Fibroblast of lung (primary cell): ENCODE results near the gene CST7. TPM values are rescaled to one million over a fixed set of nuclear protein-coding genes. Genes with fewer than 3 reads are reported as not detected.
A peak's percentile ranks its signal among the peaks of the same experiment; 100 is the strongest.

Source experiments
- DNase-seq, 2 donors: peaks; one replicate each; pipeline versions ENCODE4 v3.0.0 to v3.0.0-alpha.2; 2010; ENCODE audit warnings: low read depth in 2 of 2
- H2AFZ ChIP-seq: 2 replicates; pipeline ENCODE4 v1.5.1; 2012; ENCODE audit warnings: low read length, control low read depth, inconsistent platforms
- H3K27ac ChIP-seq: 2 replicates; pipeline ENCODE4 v1.5.1; 2011; ENCODE audit warnings: low read length, control low read depth; ENCODE audit not compliant: insufficient read depth
- H3K27me3 ChIP-seq: 2 replicates; pipeline ENCODE4 v1.5.1; 2011; ENCODE audit warnings: mild to moderate bottlenecking, low read length; ENCODE audit not compliant: control insufficient read depth, insufficient read depth
- H3K36me3 ChIP-seq: 2 replicates; pipeline ENCODE4 v1.5.1; 2011; ENCODE audit warnings: low read length; ENCODE audit not compliant: control insufficient read depth, insufficient read depth
- H3K4me1 ChIP-seq: 2 replicates; pipeline ENCODE4 v1.5.1; 2011; ENCODE audit warnings: low read length; ENCODE audit not compliant: control insufficient read depth, insufficient read depth; ENCODE audit errors: extremely low read depth
- H3K4me2 ChIP-seq: 2 replicates; pipeline ENCODE4 v1.5.1; 2011; ENCODE audit warnings: low read length, control low read depth; ENCODE audit not compliant: insufficient read depth; ENCODE audit errors: extremely low read depth
- H3K4me3 ChIP-seq, 4 experiments: fragments of 200-600 bp in 1 of 4; sonication (generic) in 1 of 4; replicated peaks in 1 of 4; 2 replicates each; pipeline ENCODE4 v1.5.1; 2011 to 2016; ENCODE audit warnings: low read length in 4 of 4, low read depth in 3 of 4, mild to moderate bottlenecking in 3 of 4, control low read depth in 2 of 4, inconsistent platforms in 1 of 4, mixed read lengths in 1 of 4; ENCODE audit not compliant: insufficient read depth in 1 of 4; ENCODE audit errors: control extremely low read depth in 1 of 4
- H3K79me2 ChIP-seq: 2 replicates; pipeline ENCODE4 v1.5.1; 2012; ENCODE audit warnings: mild to moderate bottlenecking, low read length, inconsistent platforms; ENCODE audit not compliant: control insufficient read depth, insufficient read depth
- H3K9ac ChIP-seq: 2 replicates; pipeline ENCODE4 v1.5.1; 2011; ENCODE audit warnings: mild to moderate bottlenecking, low read length, control low read depth; ENCODE audit not compliant: insufficient read depth
- H3K9me3 ChIP-seq: 2 replicates; pipeline ENCODE4 v1.5.1; 2012; ENCODE audit warnings: low read depth, low read length; ENCODE audit not compliant: control insufficient read depth, insufficient read depth
- H4K20me1 ChIP-seq: 2 replicates; pipeline ENCODE4 v1.5.1; 2011; ENCODE audit warnings: low read length; ENCODE audit not compliant: control insufficient read depth, insufficient read depth; ENCODE audit errors: extremely low read depth
- CTCF ChIP-seq, 2 donors: IDR thresholded peaks in 1 of 2; conservative IDR thresholded peaks in 1 of 2; 1 replicate in 1 of 2; 2 replicates in 1 of 2; pipeline ENCODE4 v1.5.1; 2011 to 2012; ENCODE audit warnings: low read length in 2 of 2, control low read depth in 1 of 2, inconsistent platforms in 1 of 2, low read depth in 1 of 2, mild to moderate bottlenecking in 1 of 2
- EZH2 ChIP-seq: IDR thresholded peaks from 2 replicates; pipeline ENCODE4 v1.5.1; 2012; ENCODE audit warnings: low read length, control low read depth, mild to moderate bottlenecking; ENCODE audit errors: missing control alignments
- polyA plus RNA-seq, 2 donors: library from polyadenylated mRNA; depleted of rRNA in 1 of 2; stranded (reverse) in 1 of 2; unstranded in 1 of 2; fragments of >200 nt; gene quantifications; 2 replicates each; pipeline ENCODE4 v1.2.1, GENCODE V29; 2011 to 2012; ENCODE audit warnings: missing spikeins in 1 of 2
- total RNA-seq: library from RNA; depleted of rRNA; stranded (reverse); fragments of >200 nt; gene quantifications from 2 replicates; pipeline ENCODE4 v1.2.1, GENCODE V29; 2014

CST7 gene
- total and polyA plus RNA-seq, 2 donors (not counting 1 experiment from before 2014, with no cell fraction given) = not detected

GRCh38 chr20:24989162-24989561 lies 40.1 kb downstream of the CST7 start:
- Histone ChIP-seq H3K36me3 (no peaks in the 10 kb centered on the region), H3K4me1 (no peaks in the 10 kb centered on the region), H3K9me3 (no peaks in the 10 kb centered on the region), H3K27ac (no peak overlapping the region), H3K4me2 (no peak overlapping the region), H3K27me3 (no peaks in the 10 kb centered on the region), H4K20me1 (no peaks in the 10 kb centered on the region), H3K9ac (no peak overlapping the region), H3K4me3 (no peak overlapping the region), H2AFZ (no peak overlapping the region), H3K79me2 (peaks cover 22% of the 10 kb centered on the region)
- TF ChIP-seq CTCF (conservative IDR thresholded peaks at IDR 0.05 in 1 of 2, IDR thresholded peaks at IDR 0.05 in 1 of 2; ENCODE audit: low read depth in 1 of 2, low read length in 2 of 2) (no peak), EZH2 (no peak)
- no peak for DNase-seq

GRCh38 chr20:24990810-24991252 lies 41.8 kb downstream of the CST7 start:
- H3K4me3 ChIP-seq = peak overlapping the region in 2 of 4 experiments; percentile 23 to 84
- H3K9ac ChIP-seq = no peak overlapping the region
- peaks cover 22% of the 10 kb centered on the region for H3K79me2 ChIP-seq
- H3K9me3 ChIP-seq = no peaks in the 10 kb centered on the region
- H3K27me3 ChIP-seq = no peaks in the 10 kb centered on the region
- no peak for DNase-seq
- H3K4me1 ChIP-seq = no peaks in the 10 kb centered on the region
- H3K36me3 ChIP-seq = no peaks in the 10 kb centered on the region
- H4K20me1 ChIP-seq = no peaks in the 10 kb centered on the region
- H3K4me2 ChIP-seq = peak overlapping the region; percentile 38
- TF ChIP-seq EZH2 (no peak), CTCF (conservative IDR thresholded peaks at IDR 0.05 in 1 of 2, IDR thresholded peaks at IDR 0.05 in 1 of 2; ENCODE audit: low read depth in 1 of 2, low read length in 2 of 2) (no peak)
- H3K27ac ChIP-seq = no peak overlapping the region
- H2AFZ ChIP-seq = no peak overlapping the region

GRCh38 chr20:24991897-24992486 lies 42.9 kb downstream of the CST7 start:
- no peak for TF ChIP-seq CTCF (conservative IDR thresholded peaks at IDR 0.05 in 1 of 2, IDR thresholded peaks at IDR 0.05 in 1 of 2; ENCODE audit: low read depth in 1 of 2, low read length in 2 of 2)
- no peak for TF ChIP-seq EZH2
- H3K9ac ChIP-seq = peak overlapping the region; percentile 93
- no peaks in the 10 kb centered on the region for H3K36me3 ChIP-seq
- H3K4me1 ChIP-seq = no peaks in the 10 kb centered on the region
- H3K27me3 ChIP-seq = peaks cover 2% of the 10 kb centered on the region
- peak overlapping the region; percentile 83 for H3K4me2 ChIP-seq
- peak overlapping the region; percentile 97 for H3K27ac ChIP-seq
- H3K9me3 ChIP-seq = no peaks in the 10 kb centered on the region
- peak overlapping the region; percentile 61 to 84 (median 78) for H3K4me3 ChIP-seq
- DNase-seq = peak in 1 of 2 donors; percentile 9
- H2AFZ ChIP-seq = peak overlapping the region; percentile 84
- H3K79me2 ChIP-seq = peaks cover 22% of the 10 kb centered on the region
- H4K20me1 ChIP-seq = no peaks in the 10 kb centered on the region
